H9 (cell line): ENCODE measurements around the gene RAB31. TPM values are rescaled to one million over a fixed set of nuclear protein-coding genes. Genes with fewer than 3 reads are reported as not detected.

Source experiments
- DNase-seq: peaks from one replicate; pipeline ENCODE4 v3.0.0-alpha.2; 2017
- H2AFZ ChIP-seq: one replicate; pipeline ENCODE4 v1.6.1; 2013; ENCODE audit warnings: mild to moderate bottlenecking, low read length, control low read depth, moderate library complexity
- H2AK5ac ChIP-seq: 2 replicates; pipeline ENCODE4 v1.6.1; 2013; ENCODE audit warnings: low read length, control low read depth, mixed read lengths; ENCODE audit not compliant: insufficient read length
- H2BK120ac ChIP-seq: one replicate; pipeline ENCODE4 v1.6.1; 2013; ENCODE audit warnings: low read depth, mild to moderate bottlenecking, low read length, control low read depth, inconsistent platforms; ENCODE audit not compliant: poor library complexity, severe bottlenecking
- H2BK12ac ChIP-seq: 2 replicates; pipeline ENCODE4 v1.6.1; 2013; ENCODE audit warnings: low read length, control low read depth, mixed read lengths, low read depth; ENCODE audit not compliant: insufficient read length
- H2BK15ac ChIP-seq: 2 replicates; pipeline ENCODE4 v1.6.1; 2013; ENCODE audit warnings: low read depth, low read length, control low read depth
- H2BK20ac ChIP-seq: one replicate; pipeline ENCODE4 v1.6.1; 2013; ENCODE audit warnings: low read depth, mild to moderate bottlenecking, low read length, control low read depth, inconsistent platforms; ENCODE audit not compliant: poor library complexity, severe bottlenecking
- H2BK5ac ChIP-seq: 2 replicates; pipeline ENCODE4 v1.6.1; 2013; ENCODE audit warnings: low read length, control low read depth, mixed read lengths; ENCODE audit not compliant: insufficient read length
- H3K14ac ChIP-seq: 2 replicates; pipeline ENCODE4 v1.6.1; 2013; ENCODE audit warnings: low read length, control low read depth; ENCODE audit not compliant: insufficient read depth
- H3K18ac ChIP-seq: 2 replicates; pipeline ENCODE4 v1.6.1; 2013; ENCODE audit warnings: low read depth, mild to moderate bottlenecking, mixed read lengths, low read length, control low read depth; ENCODE audit not compliant: insufficient read length
- H3K23ac ChIP-seq: 2 replicates; pipeline ENCODE4 v1.6.1; 2013; ENCODE audit warnings: low read length, control low read depth, mixed read lengths, low read depth; ENCODE audit not compliant: insufficient read length
- H3K23me2 ChIP-seq: 2 replicates; pipeline ENCODE4 v1.6.1; 2013; ENCODE audit warnings: low read depth, mild to moderate bottlenecking, mixed read lengths, low read length, control low read depth; ENCODE audit not compliant: insufficient read length, poor library complexity, severe bottlenecking
- H3K27ac ChIP-seq: 2 replicates; pipeline ENCODE4 v1.5.1; 2013; ENCODE audit warnings: low read length, control low read depth, mixed read lengths, low read depth; ENCODE audit not compliant: insufficient read length
- H3K27me3 ChIP-seq: 2 replicates; pipeline ENCODE4 v1.6.1; 2013; ENCODE audit warnings: low read length, control low read depth, inconsistent platforms; ENCODE audit not compliant: insufficient read depth
- H3K4ac ChIP-seq: 2 replicates; pipeline ENCODE4 v1.6.1; 2013; ENCODE audit warnings: low read depth, mild to moderate bottlenecking, control low read depth, inconsistent platforms, low read length, moderate library complexity
- H3K4me1 ChIP-seq: 2 replicates; pipeline ENCODE4 v1.6.1; 2013; ENCODE audit warnings: low read length, control low read depth, inconsistent platforms; ENCODE audit not compliant: insufficient read depth
- H3K4me2 ChIP-seq: 2 replicates; pipeline ENCODE4 v1.6.1; 2013; ENCODE audit warnings: low read length, control low read depth, mixed read lengths; ENCODE audit not compliant: insufficient read length, insufficient read depth
- H3K56ac ChIP-seq: 2 replicates; pipeline ENCODE4 v1.6.1; 2013; ENCODE audit warnings: low read depth, mild to moderate bottlenecking, mixed read lengths, low read length, control low read depth; ENCODE audit not compliant: insufficient read length
- H3K79me1 ChIP-seq: 2 replicates; pipeline ENCODE4 v1.6.1; 2013; ENCODE audit warnings: low read depth, mild to moderate bottlenecking, moderate library complexity, low read length, control low read depth, inconsistent platforms; ENCODE audit not compliant: insufficient read depth, poor library complexity, severe bottlenecking
- H3K79me2 ChIP-seq: 2 replicates; pipeline ENCODE4 v1.6.1; 2013; ENCODE audit warnings: low read length, control low read depth, inconsistent platforms; ENCODE audit not compliant: insufficient read depth
- H3K9ac ChIP-seq: 2 replicates; pipeline ENCODE4 v1.6.1; 2013; ENCODE audit warnings: low read length, control low read depth, mixed read lengths; ENCODE audit not compliant: insufficient read length; ENCODE audit errors: extremely low read depth
- H3K9me3 ChIP-seq: one replicate; pipeline ENCODE4 v1.6.1; 2013; ENCODE audit warnings: low read depth, low read length, inconsistent platforms; ENCODE audit not compliant: control insufficient read depth
- H3T11ph ChIP-seq: one replicate; pipeline ENCODE4 v1.6.1; 2013; ENCODE audit warnings: mild to moderate bottlenecking, low read length, control low read depth, inconsistent platforms
- H4K20me1 ChIP-seq: one replicate; pipeline ENCODE4 v1.6.1; 2013; ENCODE audit not compliant: control insufficient read depth, insufficient read length, insufficient read depth
- H4K5ac ChIP-seq: 2 replicates; pipeline ENCODE4 v1.6.1; 2013; ENCODE audit warnings: low read depth, mild to moderate bottlenecking, mixed read lengths, low read length, control low read depth; ENCODE audit not compliant: insufficient read length
- H4K8ac ChIP-seq: replicated peaks from 2 replicates; pipeline ENCODE4 v1.6.1; 2013; ENCODE audit warnings: low read length, control low read depth, mixed read lengths, low read depth; ENCODE audit not compliant: insufficient read length
- H4K91ac ChIP-seq: 2 replicates; pipeline ENCODE4 v1.6.1; 2013; ENCODE audit warnings: low read depth, mild to moderate bottlenecking, moderate library complexity, mixed read lengths, low read length, control low read depth; ENCODE audit not compliant: insufficient read length
- H3K27ac Mint-ChIP-seq, 3 experiments: 2 replicates in 2 of 3; 3 replicates in 1 of 3; pipeline ENCODE4 v1.8.0; 2020 to 2021; ENCODE audit warnings: mixed read lengths in 3 of 3, mild to moderate bottlenecking in 1 of 3, moderate library complexity in 1 of 3
- H3K27me3 Mint-ChIP-seq: 2 replicates; pipeline ENCODE4 v1.8.0; 2021; ENCODE audit warnings: low read depth, mild to moderate bottlenecking, moderate library complexity, mixed read lengths
- H3K36me3 Mint-ChIP-seq, 3 experiments: 2 replicates in 2 of 3; 3 replicates in 1 of 3; pipeline ENCODE4 v1.8.0; 2020 to 2021; ENCODE audit warnings: low read depth in 3 of 3, mixed read lengths in 3 of 3; ENCODE audit not compliant: insufficient read depth in 1 of 3
- H3K4me1 Mint-ChIP-seq, 2 experiments: 2 replicates each; pipeline ENCODE4 v1.8.0; 2020; ENCODE audit warnings: mixed read lengths in 2 of 2
- H3K4me3 Mint-ChIP-seq, 2 experiments: 2 replicates in 1 of 2; 3 replicates in 1 of 2; pipeline ENCODE4 v1.8.0; 2020 to 2021; ENCODE audit warnings: mild to moderate bottlenecking in 2 of 2, mixed read lengths in 2 of 2, moderate library complexity in 1 of 2
- H3K9me3 Mint-ChIP-seq, 2 experiments: 2 replicates in 1 of 2; 3 replicates in 1 of 2; pipeline ENCODE4 v1.8.0; 2020; ENCODE audit warnings: mild to moderate bottlenecking in 2 of 2, mixed read lengths in 2 of 2, moderate library complexity in 1 of 2
- CTCF ChIP-seq: fragments of 200-600 bp; sonication (generic); conservative IDR thresholded peaks from 3 replicates; pipeline ENCODE4 v1.8.0; 2021; ENCODE audit warnings: antibody characterized with exemption, mild to moderate bottlenecking
- WGBS: extraction: QIAGEN DNeasy Blood & Tissue Kit; methylation state at CpG from one replicate; pipeline ENCODE4 v1.1.7; 2013; ENCODE audit warnings: missing lambda C conversion rate, low lambda C conversion rate, mixed read lengths; ENCODE audit not compliant: insufficient read length; ENCODE audit errors: extremely low coverage; 5-methylcytosine and 5-hydroxymethylcytosine counted together
- total RNA-seq: library from RNA; stranded (reverse); gene quantifications from 2 replicates; pipeline ENCODE4 v1.2.1, GENCODE V29; 2021

The RAB31 gene
- total RNA-seq, 1 experiment from 2014 or later = 22.4 TPM

GRCh38 chr18:9730786-9731185 is 22.7 kb downstream of the RAB31 start:
- H3K27ac ChIP-seq = no peak overlapping the region
- no peak overlapping the region for H4K91ac ChIP-seq
- H3K4me2 ChIP-seq = no peak overlapping the region
- H2BK20ac ChIP-seq = no peak overlapping the region
- H3K18ac ChIP-seq = no peak overlapping the region
- H3K27ac Mint-ChIP-seq = no peak overlapping the region
- H3K4me1 ChIP-seq = no peaks in the 10 kb centered on the region
- H4K8ac ChIP-seq = no peak overlapping the region
- no peak overlapping the region for H2BK15ac ChIP-seq
- H2AK5ac ChIP-seq = no peak overlapping the region
- no peak overlapping the region for H2BK12ac ChIP-seq
- no peaks in the 10 kb centered on the region for H3K79me1 ChIP-seq
- peaks cover 12 to 13% of the 10 kb centered on the region in 2 experiments for H3K4me1 Mint-ChIP-seq
- no peaks in the 10 kb centered on the region for H3K9me3 Mint-ChIP-seq
- no peaks in the 10 kb centered on the region for H3K36me3 Mint-ChIP-seq
- H3K9ac ChIP-seq = no peak overlapping the region
- H3K56ac ChIP-seq = no peak overlapping the region
- H3K14ac ChIP-seq = no peak overlapping the region
- H2BK120ac ChIP-seq = no peak overlapping the region
- no peak overlapping the region for H2AFZ ChIP-seq
- no peak overlapping the region for H2BK5ac ChIP-seq
- H3K79me2 ChIP-seq = no peaks in the 10 kb centered on the region
- no peak for DNase-seq
- no peaks in the 10 kb centered on the region for H3K27me3 ChIP-seq
- TF ChIP-seq CTCF = no peak
- H3K9me3 ChIP-seq = no peaks in the 10 kb centered on the region
- no CpG with 5 or more reads among the region's 4 CpGs for WGBS
- H3K23me2 ChIP-seq = no peaks in the 10 kb centered on the region
- no peaks in the 10 kb centered on the region for H4K20me1 ChIP-seq
- no peak overlapping the region for H3K23ac ChIP-seq
- H3K27me3 Mint-ChIP-seq = no peaks in the 10 kb centered on the region
- no peak overlapping the region for H3T11ph ChIP-seq
- no peak overlapping the region for H3K4me3 Mint-ChIP-seq
- H4K5ac ChIP-seq = no peak overlapping the region
- H3K4ac ChIP-seq = no peak overlapping the region
